Suprapubic skin (tissue), 4 donors: ENCODE results near the gene IQCM.

Source experiments
- CTCF ChIP-seq, 2 donors: fragments of 200-600 bp in 1 of 2; fragments of 450-650 bp in 1 of 2; sonication (generic) in 1 of 2; IDR thresholded peaks; one replicate each; pipeline ENCODE4 v1.5.1; 2016 to 2019; ENCODE audit warnings: antibody characterized with exemption in 2 of 2, mild to moderate bottlenecking in 1 of 2, moderate library complexity in 1 of 2
- EP300 ChIP-seq: sonication (generic); formaldehyde crosslinking; IDR thresholded peaks from one replicate; pipeline ENCODE4 v1.6.1; 2017; ENCODE audit warnings: antibody characterized with exemption
- POLR2A ChIP-seq, 2 donors: fragments of 450-650 bp; IDR thresholded peaks; one replicate each; pipeline ENCODE4 v1.6.1; 2017; ENCODE audit warnings: antibody characterized with exemption in 2 of 2, mild to moderate bottlenecking in 2 of 2, moderate library complexity in 2 of 2
- POLR2AphosphoS5 ChIP-seq, 3 donors: sonication (generic); formaldehyde crosslinking; IDR thresholded peaks; one replicate each; pipeline ENCODE4 v1.6.1; 2017; ENCODE audit warnings: antibody characterized with exemption in 3 of 3

- TF ChIP-seq CTCF (IDR thresholded peaks at IDR 0.05) (no peak), POLR2A (IDR thresholded peaks at IDR 0.05) (no peak), POLR2AphosphoS5 (IDR thresholded peaks at IDR 0.05) (no peak), EP300 (no peak)
Measured at GRCh38 chr4:149595500-149595899, 220.1 kb downstream of the IQCM start.
